Hepatocyte (in vitro differentiated cells): Measurements from ENCODE around the gene PRCP. TPM values are rescaled to one million over a fixed set of nuclear protein-coding genes. Genes with fewer than 3 reads are reported as not detected.
"Not testable (repeated sequence)": the region's sequence is repeated elsewhere in the genome, so short reads cannot be mapped to it uniquely, and the experiment has no call there.

ENCODE experiments used
- DNase-seq: peaks from one replicate; pipeline ENCODE4 v3.0.0-alpha.2; 2016; ENCODE audit warnings: low spot score
- H2AFZ ChIP-seq: fragments of 200-600 bp; sonication (generic); 2 replicates; pipeline ENCODE4 v1.6.0; 2016; ENCODE audit warnings: antibody characterized with exemption, mild to moderate bottlenecking
- H3K27ac ChIP-seq: fragments of 200-600 bp; sonication (generic); 2 replicates; pipeline ENCODE4 v1.5.1; 2016; ENCODE audit warnings: mild to moderate bottlenecking
- H3K27me3 ChIP-seq: fragments of 200-600 bp; sonication (generic); 2 replicates; pipeline ENCODE4 v1.6.1; 2016
- H3K36me3 ChIP-seq: fragments of 200-600 bp; sonication (generic); replicated peaks from 2 replicates; pipeline ENCODE4 v1.5.1; 2016; ENCODE audit warnings: low read depth; ENCODE audit not compliant: insufficient read depth
- H3K4me1 ChIP-seq: fragments of 200-600 bp; sonication (generic); 2 replicates; pipeline ENCODE4 v1.5.1; 2016; ENCODE audit warnings: mild to moderate bottlenecking, moderate library complexity; ENCODE audit not compliant: insufficient read depth
- H3K4me2 ChIP-seq: fragments of 200-600 bp; sonication (generic); 2 replicates; pipeline ENCODE4 v1.6.0; 2016
- H3K4me3 ChIP-seq: fragments of 200-600 bp; sonication (generic); 2 replicates; pipeline ENCODE4 v1.5.1; 2016; ENCODE audit warnings: mild to moderate bottlenecking
- H3K79me2 ChIP-seq: fragments of 200-600 bp; sonication (generic); 2 replicates; pipeline ENCODE4 v1.6.0; 2017; ENCODE audit warnings: mild to moderate bottlenecking
- H3K9me2 ChIP-seq: fragments of 200-600 bp; sonication (generic); replicated peaks from 2 replicates; pipeline ENCODE4 v1.6.0; 2017; ENCODE audit warnings: mild to moderate bottlenecking; ENCODE audit not compliant: insufficient read depth
- H3K9me3 ChIP-seq: fragments of 200-600 bp; sonication (generic); 2 replicates; pipeline ENCODE4 v1.5.1; 2016; ENCODE audit warnings: low read depth, mild to moderate bottlenecking
- H4K20me1 ChIP-seq: fragments of 200-600 bp; sonication (generic); 2 replicates; pipeline ENCODE4 v1.6.0; 2016; ENCODE audit warnings: mild to moderate bottlenecking; ENCODE audit not compliant: insufficient read depth, poor library complexity, severe bottlenecking
- CTCF ChIP-seq: fragments of 200-600 bp; sonication (generic); IDR thresholded peaks from 2 replicates; pipeline ENCODE4 v1.5.1; 2016; ENCODE audit warnings: antibody characterized with exemption, mild to moderate bottlenecking; ENCODE audit not compliant: poor library complexity
- EZH2 ChIP-seq: fragments of 200-600 bp; sonication (generic); IDR thresholded peaks from 2 replicates; pipeline ENCODE4 v1.6.1; 2016; ENCODE audit warnings: antibody characterized with exemption, mild to moderate bottlenecking, borderline replicate concordance
- EZH2phosphoT487 ChIP-seq: fragments of 200-600 bp; sonication (generic); IDR thresholded peaks from one replicate; pipeline ENCODE4 v1.6.1; 2018; ENCODE audit warnings: antibody characterized with exemption, mild to moderate bottlenecking, low read depth, moderate library complexity; ENCODE audit not compliant: unreplicated experiment, severe bottlenecking
- WGBS: methylation state at CpG from one replicate; pipeline ENCODE4 v1.1.6; 2016; ENCODE audit warnings: low lambda C conversion rate; ENCODE audit errors: missing lambda C conversion rate; 5-methylcytosine and 5-hydroxymethylcytosine counted together
- polyA plus RNA-seq: library from polyadenylated mRNA; unstranded; fragments of >200 nt; fragmentation: Nextera tagmentation; extraction: Ambion mirVana; gene quantifications from 2 replicates; pipeline ENCODE4 v1.2.1, GENCODE V29; 2016
- total RNA-seq: library from RNA; depleted of rRNA; stranded (reverse); fragments of >200 nt; gene quantifications from 2 replicates; pipeline ENCODE4 v1.2.3, GENCODE V29; 2014

PRCP gene
- total and polyA plus RNA-seq, 2 experiments from 2014 or later = 46.8 to 53.0 TPM

- TF ChIP-seq CTCF = no peak
- TF ChIP-seq EZH2phosphoT487 = no peak
- TF ChIP-seq EZH2 = no peak
- Histone ChIP-seq H3K9me3 (no peaks in the 10 kb centered on the region), H3K4me2 (no peak overlapping the region)
Observed at GRCh38 chr11:82944198-82944597, 44.0 kb upstream of the PRCP start.

GRCh38 chr11:82943430-82943829, 43.2 kb upstream of the PRCP start:
- not testable (repeated sequence) for H3K4me1 ChIP-seq, H3K36me3 ChIP-seq, H3K4me2 ChIP-seq, H3K27me3 ChIP-seq, H3K9me2 ChIP-seq, H2AFZ ChIP-seq, H3K4me3 ChIP-seq, H3K9me3 ChIP-seq, H4K20me1 ChIP-seq, H3K79me2 ChIP-seq
- H3K27ac ChIP-seq = peak overlapping the region; percentile 40
- peak; percentile 19 for DNase-seq
- WGBS = 68% methylated on average over 1 of the region's 1 CpG

More at GRCh38 chr11:82944198-82944597, 44.0 kb upstream of the PRCP start:
- Histone ChIP-seq H3K79me2 (no peaks in the 10 kb centered on the region), H3K27ac (no peak overlapping the region), H3K36me3 (no peaks in the 10 kb centered on the region), H3K4me1 (no peaks in the 10 kb centered on the region), H3K9me2 (no peaks in the 10 kb centered on the region), H3K4me3 (no peak overlapping the region), H4K20me1 (no peaks in the 10 kb centered on the region), H3K27me3 (no peaks in the 10 kb centered on the region), H2AFZ (no peak overlapping the region)
- DNase-seq = no peak
- WGBS = 66% methylated on average over 2 of the region's 2 CpGs

DNA sequence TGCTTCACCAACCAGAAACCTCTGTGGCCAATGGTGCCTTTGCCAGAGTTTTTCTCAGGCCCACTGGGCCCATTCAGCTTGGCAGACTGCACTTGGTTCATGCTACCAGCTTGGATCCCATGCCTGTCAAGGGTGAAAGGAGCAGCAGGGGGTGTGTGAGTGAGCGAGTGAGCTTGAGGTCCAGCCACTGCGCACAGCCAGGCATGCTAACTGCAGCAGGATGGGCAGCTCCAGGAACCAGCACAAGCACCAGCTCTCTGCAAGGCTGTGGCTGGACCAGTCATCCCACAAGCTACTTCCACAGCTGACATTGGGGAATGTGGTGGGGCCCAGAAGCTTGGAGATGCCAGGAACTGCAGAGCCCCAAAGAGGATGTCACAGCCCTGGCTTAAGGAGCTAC, 42.1 kb upstream of the PRCP start:
- no peak overlapping the region for H3K27ac ChIP-seq
- H3K9me2 ChIP-seq = no peaks in the 10 kb centered on the region
- no peaks in the 10 kb centered on the region for H3K27me3 ChIP-seq
- TF ChIP-seq EZH2phosphoT487 (no peak), EZH2 (no peak), CTCF (no peak)
- no peaks in the 10 kb centered on the region for H3K9me3 ChIP-seq
- no peaks in the 10 kb centered on the region for H3K79me2 ChIP-seq
- H3K4me1 ChIP-seq = no peaks in the 10 kb centered on the region
- DNase-seq = no peak
- no peaks in the 10 kb centered on the region for H3K36me3 ChIP-seq
- H2AFZ ChIP-seq = no peak overlapping the region
- 100% methylated on average over 2 of the region's 2 CpGs for WGBS
- H4K20me1 ChIP-seq = no peaks in the 10 kb centered on the region
- H3K4me2 ChIP-seq = no peak overlapping the region
- no peak overlapping the region for H3K4me3 ChIP-seq

- no peak overlapping the region for H3K27ac ChIP-seq
- H3K4me3 ChIP-seq = no peak overlapping the region
- H3K27me3 ChIP-seq = no peaks in the 10 kb centered on the region
- H2AFZ ChIP-seq = no peak overlapping the region
- no peaks in the 10 kb centered on the region for H3K9me3 ChIP-seq
- no peaks in the 10 kb centered on the region for H3K36me3 ChIP-seq
- no peaks in the 10 kb centered on the region for H3K9me2 ChIP-seq
- no peak overlapping the region for H3K4me2 ChIP-seq
- WGBS = 97% methylated on average over 2 of the region's 2 CpGs
- H3K4me1 ChIP-seq = no peaks in the 10 kb centered on the region
- no peak for DNase-seq
- H3K79me2 ChIP-seq = no peaks in the 10 kb centered on the region
- TF ChIP-seq EZH2phosphoT487 = no peak
- H4K20me1 ChIP-seq = no peaks in the 10 kb centered on the region
Observed at GRCh38 chr11:82939456-82939855, 39.2 kb upstream of the PRCP start.
